ENCODE results near the gene SPINK6. TPM values are rescaled to one million over a fixed set of nuclear protein-coding genes. Genes with fewer than 3 reads are reported as not detected.

SPINK6 gene
- total RNA-seq, 2 experiments from 2014 or later, result not detected

GRCh38 chr5:148261221-148261620, 58.4 kb downstream of the SPINK6 start:
- no peak for DNase-seq (ENCODE audit: low spot score)
- Histone ChIP-seq H2AFZ (ENCODE audit: low read length) (no peak overlapping the region), H3K4me3 (ENCODE audit: low read depth, low read length, poor library complexity, severe bottlenecking) (no peak overlapping the region), H3K4me1 (ENCODE audit: insufficient read depth, low read length, poor library complexity, severe bottlenecking) (no peaks in the 10 kb centered on the region), H3K4me2 (ENCODE audit: low read length) (no peak overlapping the region), H3K9me2 (ENCODE audit: insufficient read depth, low read length) (no peaks in the 10 kb centered on the region), H4K20me1 (ENCODE audit: insufficient read depth, low read length) (no peaks in the 10 kb centered on the region), H3K9me3 (ENCODE audit: low read length) (no peaks in the 10 kb centered on the region), H3K79me2 (ENCODE audit: insufficient read depth, low read depth, low read length) (no peaks in the 10 kb centered on the region), H3K27ac (ENCODE audit: low read depth, low read length, poor library complexity, severe bottlenecking) (no peak overlapping the region), H3K36me3 (ENCODE audit: insufficient read depth, low read length) (no peaks in the 10 kb centered on the region)
- ChIA-PET POLR2A (interaction anchor here (1.2 kb wide), 1 partner anchor 36 kb away, joined by 4 read pairs; no protein-coding TSS in a partner anchor), CTCF (ENCODE audit: unreplicated experiment) (no interaction called here)
- TF ChIP-seq EZH2phosphoT487 (IDR thresholded peaks at IDR 0.05; ENCODE audit: borderline replicate concordance, low read depth, low read length) (no peak), CTCF (conservative IDR thresholded peaks at IDR 0.05; ENCODE audit: low read length) (no peak)
- no TSS peak for BruUV-seq (replicated peaks)
- intact Hi-C loops (cut with micrococcal nuclease; ENCODE audit: unreplicated experiment), result no loop called here

Small RNA genes lying within 50 kb of the gene (small RNA-seq; reads per million reads assigned to genes)
- gene HMGN1P16, result not detected

Other genes with a start within 250 kb of the SPINK6 start
- gene SPINK5, start 139.1 kb upstream of the SPINK6 start, total RNA-seq (2014; rRNA removed; shearing (Covaris generic)), result not detected in 2 replicates
- not detected in 2 replicates for gene SPINK5, start 139.1 kb upstream of the SPINK6 start, total RNA-seq (2022)
- not detected in 2 replicates for gene SPINK14, start 34.5 kb upstream of the SPINK6 start, total RNA-seq (2014; rRNA removed; shearing (Covaris generic))
- not detected in 2 replicates for gene SPINK14, start 34.5 kb upstream of the SPINK6 start, total RNA-seq (2022)
- not detected in 2 replicates for gene MARCOL, start 35.5 kb downstream of the SPINK6 start, total RNA-seq (2014; rRNA removed; shearing (Covaris generic))
- gene MARCOL, start 35.5 kb downstream of the SPINK6 start, total RNA-seq (2022), result not detected in 2 replicates
- gene SPINK13, start 65.8 kb downstream of the SPINK6 start, total RNA-seq (2014; rRNA removed; shearing (Covaris generic)), result not detected in 2 replicates
- not detected in 2 replicates for gene SPINK13, start 65.8 kb downstream of the SPINK6 start, total RNA-seq (2022)
- gene SPINK7, start 109.4 kb downstream of the SPINK6 start, total RNA-seq (2014; rRNA removed; shearing (Covaris generic)), result not detected in 2 replicates
- gene SPINK7, start 109.4 kb downstream of the SPINK6 start, total RNA-seq (2022), result not detected in 2 replicates
- gene SPINK9, start 132.5 kb downstream of the SPINK6 start, total RNA-seq (2014; rRNA removed; shearing (Covaris generic)), result not detected in 2 replicates
- gene SPINK9, start 132.5 kb downstream of the SPINK6 start, total RNA-seq (2022), result not detected in 2 replicates
- 29.9 and 37.6 TPM in 2 replicates for gene FBXO38, start 180.9 kb downstream of the SPINK6 start, total RNA-seq (2014; rRNA removed; shearing (Covaris generic))
- gene FBXO38, start 180.9 kb downstream of the SPINK6 start, total RNA-seq (2022), result 49.5 and 56.8 TPM in 2 replicates